Measurements from ENCODE around the gene ANG. TPM values are rescaled to one million over a fixed set of nuclear protein-coding genes. Genes with fewer than 3 reads are reported as not detected.
"Not testable (repeated sequence)": the region's sequence is repeated elsewhere in the genome, so short reads cannot be mapped to it uniquely, and the experiment has no call there.

Gene ANG
- total RNA-seq, 6 experiments from 2014 or later: 361 to 1,830 (median 780) TPM

- TF ChIP-seq CTCF (IDR thresholded peaks at IDR 0.05) (no peak), POLR2A (IDR thresholded peaks at IDR 0.05) (no peak)
- DNase-seq (no peak), ATAC-seq (peak in 1 of 4 donors; percentile 2)
- Histone ChIP-seq H3K27me3 (no peaks in the 10 kb centered on the region), H3K36me3 (peaks cover 0 to 27% (median 10%) of the 10 kb centered on the region in 4 donors), H3K27ac (no peak overlapping the region), H3K4me1 (peaks cover 0 to 6% (median 0%) of the 10 kb centered on the region in 4 donors), H3K4me3 (no peak overlapping the region), H3K9me3 (no peaks in the 10 kb centered on the region)
- 42% methylated on average over 5 of the region's 5 CpGs for WGBS (ENCODE audit: insufficient coverage, low coverage, low lambda C conversion rate, missing lambda C conversion rate)
- intact Hi-C loops (cut with DNase I): no loop called here
Measured at GRCh38 chr14:20696764-20697163, 8.2 kb downstream of the ANG start.

- WGBS (ENCODE audit: insufficient coverage, low coverage, low lambda C conversion rate, missing lambda C conversion rate): 23% methylated on average over 6 of the region's 6 CpGs
- ATAC-seq: peak; percentile 65 to 92 (median 87)
- Histone ChIP-seq H3K27me3 (no peaks in the 10 kb centered on the region), H3K9me3 (no peaks in the 10 kb centered on the region), H3K4me1 (peaks cover 0 to 2% (median 0%) of the 10 kb centered on the region in 4 donors), H3K4me3 (no peak overlapping the region), H3K36me3 (peaks cover 0 to 27% (median 10%) of the 10 kb centered on the region in 4 donors), H3K27ac (no peak overlapping the region)
- intact Hi-C loops (cut with DNase I): no loop called here
- DNase-seq: no peak
- TF ChIP-seq POLR2A (IDR thresholded peaks at IDR 0.05) (no peak), CTCF (IDR thresholded peaks at IDR 0.05) (peak; percentile 57 to 68 (median 64))
Measured at GRCh38 chr14:20697273-20698017, 8.9 kb downstream of the ANG start.

- no peak for DNase-seq
- peaks cover 0 to 27% (median 10%) of the 10 kb centered on the region in 4 donors for H3K36me3 ChIP-seq
- H3K4me3 ChIP-seq: no peak overlapping the region
- TF ChIP-seq CTCF (IDR thresholded peaks at IDR 0.05): no peak
- TF ChIP-seq POLR2A (IDR thresholded peaks at IDR 0.05): no peak
- no peaks in the 10 kb centered on the region for H3K4me1 ChIP-seq
- H3K27ac ChIP-seq: no peak overlapping the region
- intact Hi-C loops (cut with DNase I): no loop called here
- ATAC-seq: no peak
- H3K27me3 ChIP-seq: no peaks in the 10 kb centered on the region
- no peaks in the 10 kb centered on the region for H3K9me3 ChIP-seq
Measured at GRCh38 chr14:20698018-20698329, 9.4 kb downstream of the ANG start.

- H3K27me3 ChIP-seq: no peaks in the 10 kb centered on the region
- ATAC-seq (no peak), DNase-seq (no peak)
- WGBS (ENCODE audit: insufficient coverage, low coverage, low lambda C conversion rate, missing lambda C conversion rate): 86% methylated on average over 4 of the region's 5 CpGs
- H3K4me1 ChIP-seq: no peaks in the 10 kb centered on the region
- H3K27ac ChIP-seq: no peak overlapping the region
- H3K36me3 ChIP-seq: peaks cover 0 to 19% (median 8%) of the 10 kb centered on the region in 4 donors
- H3K9me3 ChIP-seq: no peaks in the 10 kb centered on the region
- no peak overlapping the region for H3K4me3 ChIP-seq
- intact Hi-C loops (cut with DNase I): no loop called here
- TF ChIP-seq CTCF (IDR thresholded peaks at IDR 0.05) (no peak), POLR2A (IDR thresholded peaks at IDR 0.05) (no peak)
Measured at GRCh38 chr14:20698934-20699333, 10.4 kb downstream of the ANG start.

- no peak for ATAC-seq
- Histone ChIP-seq H3K9me3 (no peaks in the 10 kb centered on the region), H3K36me3 (peaks cover 0 to 13% (median 7%) of the 10 kb centered on the region in 4 donors), H3K4me1 (no peaks in the 10 kb centered on the region), H3K4me3 (no peak overlapping the region), H3K27ac (no peak overlapping the region), H3K27me3 (no peaks in the 10 kb centered on the region)
- no peak for DNase-seq
- intact Hi-C loops (cut with DNase I): no loop called here
- TF ChIP-seq CTCF (IDR thresholded peaks at IDR 0.05): no peak
- TF ChIP-seq POLR2A (IDR thresholded peaks at IDR 0.05): peak; percentile 2
Measured at GRCh38 chr14:20699931-20700330, 11.4 kb downstream of the ANG start.

GRCh38 chr14:20700965-20701364 is 12.4 kb downstream of the ANG start:
- H3K27me3 ChIP-seq; H3K4me3 ChIP-seq; H3K9me3 ChIP-seq; ATAC-seq; intact Hi-C loops (cut with DNase I); H3K4me1 ChIP-seq; DNase-seq; H3K27ac ChIP-seq: not testable (repeated sequence)
- H3K36me3 ChIP-seq: peaks cover 0 to 11% (median 6%) of the 10 kb centered on the region in 4 donors
- 95% methylated on average over 6 of the region's 7 CpGs for WGBS (ENCODE audit: insufficient coverage, low coverage, low lambda C conversion rate, missing lambda C conversion rate)

Measured in right lobe of liver (tissue), 6 donors.